ENCODE results near the gene MANBA. TPM values are rescaled to one million over a fixed set of nuclear protein-coding genes. Genes with fewer than 3 reads are reported as not detected.
"Not testable (repeated sequence)": the region's sequence is repeated elsewhere in the genome, so short reads cannot be mapped to it uniquely, and the experiment has no call there.

Gene MANBA
- total RNA-seq, 2 donors from 2014 or later: 37.2 to 41.3 TPM

DNA sequence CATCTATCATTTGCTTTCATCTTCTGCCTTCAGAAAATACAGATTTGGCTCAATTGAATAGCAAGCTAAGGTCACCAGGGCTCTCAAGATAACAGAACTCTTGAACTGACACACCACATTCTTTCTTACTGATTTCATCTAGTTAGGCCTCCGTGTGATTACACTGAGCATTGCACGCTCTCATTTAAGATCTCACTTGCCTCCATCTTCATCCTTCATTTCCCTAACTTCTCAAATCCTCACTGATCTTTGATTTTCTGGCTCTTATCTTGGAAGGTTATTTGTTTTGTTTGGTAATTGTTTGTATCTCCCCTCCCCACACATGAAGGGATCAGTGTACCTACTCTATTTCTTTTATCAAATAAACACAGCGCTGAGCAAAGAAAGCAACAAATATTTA lies 47.7 kb downstream of the MANBA start:
- Histone ChIP-seq H3K36me3 (no peaks in the 10 kb centered on the region), H3K4me1 (ENCODE audit: control insufficient read depth in 1 of 2, low read depth in 2 of 2) (peaks cover 0 to 7% of the 10 kb centered on the region in 2 donors), H3K27ac (no peak overlapping the region), H3K27me3 (replicated peaks; ENCODE audit: insufficient read depth) (no peaks in the 10 kb centered on the region), H3K4me3 (no peak overlapping the region), H3K9me3 (no peaks in the 10 kb centered on the region)
- ATAC-seq (ENCODE audit: insufficient number of reproducible peaks, low FRiP score, low read depth): no peak
- DNase-seq (ENCODE audit: low spot score): no peak
- TF ChIP-seq, protein P1, sequence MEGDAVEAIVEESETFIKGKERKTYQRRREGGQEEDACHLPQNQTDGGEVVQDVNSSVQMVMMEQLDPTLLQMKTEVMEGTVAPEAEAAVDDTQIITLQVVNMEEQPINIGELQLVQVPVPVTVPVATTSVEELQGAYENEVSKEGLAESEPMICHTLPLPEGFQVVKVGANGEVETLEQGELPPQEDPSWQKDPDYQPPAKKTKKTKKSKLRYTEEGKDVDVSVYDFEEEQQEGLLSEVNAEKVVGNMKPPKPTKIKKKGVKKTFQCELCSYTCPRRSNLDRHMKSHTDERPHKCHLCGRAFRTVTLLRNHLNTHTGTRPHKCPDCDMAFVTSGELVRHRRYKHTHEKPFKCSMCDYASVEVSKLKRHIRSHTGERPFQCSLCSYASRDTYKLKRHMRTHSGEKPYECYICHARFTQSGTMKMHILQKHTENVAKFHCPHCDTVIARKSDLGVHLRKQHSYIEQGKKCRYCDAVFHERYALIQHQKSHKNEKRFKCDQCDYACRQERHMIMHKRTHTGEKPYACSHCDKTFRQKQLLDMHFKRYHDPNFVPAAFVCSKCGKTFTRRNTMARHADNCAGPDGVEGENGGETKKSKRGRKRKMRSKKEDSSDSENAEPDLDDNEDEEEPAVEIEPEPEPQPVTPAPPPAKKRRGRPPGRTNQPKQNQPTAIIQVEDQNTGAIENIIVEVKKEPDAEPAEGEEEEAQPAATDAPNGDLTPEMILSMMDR (IDR thresholded peaks at IDR 0.05): no peak

DNA sequence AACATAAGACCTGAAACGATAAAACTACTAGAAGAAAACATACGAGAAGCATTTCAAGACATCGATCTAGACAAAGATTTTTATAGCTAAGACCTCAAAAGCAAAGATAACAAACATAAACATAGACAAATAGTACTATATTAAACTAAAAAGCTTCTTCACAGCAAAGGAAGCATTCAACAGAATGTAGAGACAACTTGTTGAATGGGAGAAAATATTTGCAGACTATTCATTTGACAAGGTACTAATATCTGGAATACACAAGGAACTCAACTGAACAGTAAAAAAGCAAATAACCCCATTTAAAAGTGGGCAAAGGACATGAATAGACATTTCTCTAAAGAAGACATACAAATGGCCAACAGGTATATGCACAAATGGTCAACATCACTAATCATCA lies 49.8 kb downstream of the MANBA start:
- Histone ChIP-seq H3K4me1 (ENCODE audit: control insufficient read depth in 1 of 2, low read depth in 2 of 2) (peaks cover 0 to 7% of the 10 kb centered on the region in 2 donors), H3K27ac (no peak overlapping the region), H3K36me3 (no peaks in the 10 kb centered on the region), H3K4me3 (no peak overlapping the region), H3K9me3 (no peaks in the 10 kb centered on the region), H3K27me3 (replicated peaks; ENCODE audit: insufficient read depth) (no peaks in the 10 kb centered on the region)
- TF ChIP-seq, protein P1 (IDR thresholded peaks at IDR 0.05): no peak
- DNase-seq (ENCODE audit: low spot score) (no peak), ATAC-seq (ENCODE audit: insufficient number of reproducible peaks, low FRiP score, low read depth) (no peak)

DNA sequence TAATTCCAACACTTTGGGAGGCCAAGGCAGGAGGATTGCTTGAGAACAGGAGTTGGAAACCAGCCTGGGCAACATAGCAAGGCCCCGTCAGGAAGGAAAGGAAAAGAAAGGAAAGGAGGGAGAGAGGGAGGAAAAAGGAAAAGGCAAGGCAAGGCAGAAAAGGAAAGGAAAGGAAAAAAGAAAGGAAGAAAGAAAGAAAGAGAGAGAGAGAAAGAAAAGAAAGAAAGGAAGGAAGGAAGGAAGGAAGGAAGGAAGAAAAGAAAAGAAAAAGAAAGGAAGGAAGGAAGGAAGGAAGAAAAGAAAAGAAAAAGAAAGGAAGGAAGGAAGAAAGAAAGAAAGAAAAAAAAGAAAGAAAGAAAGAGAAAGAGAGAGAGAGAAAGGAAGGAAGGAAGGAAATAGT lies 51.7 kb downstream of the MANBA start:
- H3K36me3 ChIP-seq; H3K4me3 ChIP-seq; DNase-seq (ENCODE audit: low spot score); H3K27me3 ChIP-seq (replicated peaks; ENCODE audit: insufficient read depth); H3K9me3 ChIP-seq; ATAC-seq (ENCODE audit: insufficient number of reproducible peaks, low FRiP score, low read depth); H3K27ac ChIP-seq; H3K4me1 ChIP-seq (ENCODE audit: control insufficient read depth in 1 of 2, low read depth in 2 of 2): not testable (repeated sequence)

GRCh38 chr4:102707150-102707549 lies 53.6 kb downstream of the MANBA start:
- no peak for ATAC-seq (ENCODE audit: insufficient number of reproducible peaks, low FRiP score, low read depth)
- TF ChIP-seq, protein P1 (IDR thresholded peaks at IDR 0.05): no peak

GRCh38 chr4:102705391-102705935 lies 55.3 kb downstream of the MANBA start:
- TF ChIP-seq, protein P1 (IDR thresholded peaks at IDR 0.05): no peak
- no peak for DNase-seq (ENCODE audit: low spot score)
- H3K9me3 ChIP-seq: no peaks in the 10 kb centered on the region
- H3K27me3 ChIP-seq (replicated peaks; ENCODE audit: insufficient read depth): no peaks in the 10 kb centered on the region
- no peaks in the 10 kb centered on the region for H3K36me3 ChIP-seq
- no peak for ATAC-seq (ENCODE audit: insufficient number of reproducible peaks, low FRiP score, low read depth)
- H3K4me3 ChIP-seq: no peak overlapping the region
- H3K4me1 ChIP-seq (ENCODE audit: control insufficient read depth in 1 of 2, low read depth in 2 of 2): no peaks in the 10 kb centered on the region
- H3K27ac ChIP-seq: no peak overlapping the region

More at GRCh38 chr4:102707150-102707549, 53.6 kb downstream of the MANBA start:
- Histone ChIP-seq H3K36me3 (no peaks in the 10 kb centered on the region), H3K27me3 (replicated peaks; ENCODE audit: insufficient read depth) (no peaks in the 10 kb centered on the region), H3K27ac (no peak overlapping the region), H3K4me1 (ENCODE audit: control insufficient read depth in 1 of 2, low read depth in 2 of 2) (no peaks in the 10 kb centered on the region), H3K4me3 (no peak overlapping the region), H3K9me3 (no peaks in the 10 kb centered on the region)
- DNase-seq (ENCODE audit: low spot score): no peak

DNA sequence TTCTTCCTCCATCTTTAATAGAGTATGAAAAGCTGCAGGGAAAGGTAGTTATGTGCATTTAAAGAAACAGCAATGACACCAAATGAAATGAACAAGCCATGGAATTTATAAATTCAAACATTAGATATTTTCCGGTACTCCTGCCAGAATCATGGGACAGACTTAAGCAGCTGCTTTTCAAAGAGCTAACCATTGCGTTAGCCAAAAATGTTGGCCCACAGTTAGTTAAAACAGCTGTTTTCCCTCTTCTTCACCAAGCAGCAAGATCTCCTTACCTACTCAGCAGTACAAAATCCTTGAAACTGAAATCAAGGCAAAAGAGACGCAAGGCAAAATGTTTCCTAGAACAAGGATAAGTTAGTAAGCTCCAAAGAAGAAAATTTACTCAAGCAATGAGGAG lies 64.0 kb downstream of the MANBA start:
- DNase-seq (ENCODE audit: low spot score) (no peak), ATAC-seq (ENCODE audit: insufficient number of reproducible peaks, low FRiP score, low read depth) (no peak)
- H3K4me1 ChIP-seq (ENCODE audit: control insufficient read depth in 1 of 2, low read depth in 2 of 2): no peaks in the 10 kb centered on the region
- H3K27ac ChIP-seq: no peak overlapping the region
- H3K4me3 ChIP-seq: no peak overlapping the region
- H3K27me3 ChIP-seq (replicated peaks; ENCODE audit: insufficient read depth): no peaks in the 10 kb centered on the region
- no peaks in the 10 kb centered on the region for H3K36me3 ChIP-seq
- TF ChIP-seq, protein P1 (IDR thresholded peaks at IDR 0.05): no peak
- H3K9me3 ChIP-seq: no peaks in the 10 kb centered on the region

Data from thoracic aorta (tissue), 2 donors.